Motor neuron (in vitro differentiated cells): ENCODE results near the gene CDC42BPB. TPM values are rescaled to one million over a fixed set of nuclear protein-coding genes. Genes with fewer than 3 reads are reported as not detected.

Experiments
- ATAC-seq, 8 experiments: fragments of 200-7000 bp; cut with Tn5 transposase; replicated peaks in 6 of 8; 2 replicates each; pipeline ENCODE4 v1.8.0; 2021; ENCODE audit warnings: mild to moderate bottlenecking in 8 of 8, moderate library complexity in 8 of 8
- H3K27ac ChIP-seq, 2 donors: fragments of 250-450 bp; sonication (Bioruptor Pico); 2 replicates each; pipeline ENCODE4 v1.9.0; 2021; ENCODE audit warnings: antibody characterized with exemption in 2 of 2, mild to moderate bottlenecking in 2 of 2, moderate library complexity in 1 of 2
- H3K4me1 ChIP-seq, 2 donors: fragments of 250-450 bp; sonication (Bioruptor Pico); replicated peaks in 1 of 2; 2 replicates each; pipeline ENCODE4 v1.6.1; 2021; ENCODE audit warnings: antibody characterized with exemption in 2 of 2, mild to moderate bottlenecking in 2 of 2, moderate library complexity in 1 of 2
- H3K4me3 ChIP-seq, 5 donors: fragments of 250-450 bp; sonication (Bioruptor Pico); 2 replicates each; pipeline ENCODE4 v1.9.0; 2021; ENCODE audit warnings: antibody characterized with exemption in 5 of 5, mild to moderate bottlenecking in 5 of 5, moderate library complexity in 4 of 5
- WGBS, 10 experiments: fragments of 450-650 bp; shearing (Covaris generic); methylation state at CpG; one replicate each; pipeline ENCODE4 v1.0.0; 2022; 5-methylcytosine and 5-hydroxymethylcytosine counted together
- in situ Hi-C, 9 experiments: fragments of 400-800 bp; cut with MboI; loops; one replicate each; pipeline ENCODE4 v1.15.0; 2021; ENCODE audit warnings: low sequenced_read_pairs in 9 of 9, low pct_unique_long_range_greater_than_20kb in 2 of 9; ENCODE audit not compliant: unreplicated experiment in 9 of 9
- total RNA-seq, 8 experiments: library from RNA; unstranded; fragments of 300-600 nt; gene quantifications; 2 replicates each; pipeline versions ENCODE4 v1.2.3 to v1.2.4, GENCODE V29; 2022

Gene CDC42BPB
- total RNA-seq, 8 experiments from 2014 or later, result 36.9 to 102 (median 56.4) TPM

DNA sequence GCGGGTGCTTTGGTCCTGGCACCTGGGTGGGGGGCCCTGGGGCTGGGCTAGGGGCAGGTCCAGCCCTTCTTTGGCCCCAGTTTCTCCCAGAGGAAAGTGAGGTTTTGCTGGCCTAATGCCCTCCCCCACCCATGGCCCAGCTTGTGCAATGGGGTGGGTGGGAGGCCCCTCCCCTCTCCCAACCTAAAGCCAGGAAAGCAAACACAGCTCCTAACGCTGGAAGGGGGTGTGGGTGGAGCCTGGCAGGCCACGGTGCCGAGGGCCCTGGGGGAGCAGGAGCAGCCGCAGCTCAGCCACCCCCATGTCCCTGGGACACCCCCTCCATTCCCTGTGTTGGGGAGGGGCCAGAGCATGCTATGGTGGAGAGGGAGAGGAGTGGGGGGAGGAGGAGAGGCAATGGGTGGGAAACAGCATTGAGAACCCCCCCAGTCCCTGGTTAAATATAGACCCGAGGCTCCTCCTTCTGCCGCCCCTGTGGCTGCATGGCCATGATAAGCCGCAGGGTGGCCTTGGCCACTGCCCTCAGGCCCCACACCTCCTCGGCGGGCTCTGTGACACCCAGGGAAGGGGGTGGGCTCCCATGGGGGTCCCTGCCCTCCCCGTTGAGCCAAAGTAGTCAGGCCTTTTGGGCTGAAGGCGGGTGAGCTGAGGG, 41.9 kb upstream of the CDC42BPB start:
- WGBS, 10 experiments, result no CpG with 5 or more reads among the region's 12 CpGs
- Histone ChIP-seq H3K4me1 (peaks cover 0 to 18% of the 10 kb centered on the region in 2 donors), H3K4me3 (no peak overlapping the region), H3K27ac (no peak overlapping the region)
- in situ Hi-C loops, result loop anchor here in 5 of 9 experiments (25.0 kb wide), 1 partner anchor 188 kb away; no protein-coding TSS in a partner anchor
- peak in 1 of 8 experiments; percentile 12 for ATAC-seq

DNA sequence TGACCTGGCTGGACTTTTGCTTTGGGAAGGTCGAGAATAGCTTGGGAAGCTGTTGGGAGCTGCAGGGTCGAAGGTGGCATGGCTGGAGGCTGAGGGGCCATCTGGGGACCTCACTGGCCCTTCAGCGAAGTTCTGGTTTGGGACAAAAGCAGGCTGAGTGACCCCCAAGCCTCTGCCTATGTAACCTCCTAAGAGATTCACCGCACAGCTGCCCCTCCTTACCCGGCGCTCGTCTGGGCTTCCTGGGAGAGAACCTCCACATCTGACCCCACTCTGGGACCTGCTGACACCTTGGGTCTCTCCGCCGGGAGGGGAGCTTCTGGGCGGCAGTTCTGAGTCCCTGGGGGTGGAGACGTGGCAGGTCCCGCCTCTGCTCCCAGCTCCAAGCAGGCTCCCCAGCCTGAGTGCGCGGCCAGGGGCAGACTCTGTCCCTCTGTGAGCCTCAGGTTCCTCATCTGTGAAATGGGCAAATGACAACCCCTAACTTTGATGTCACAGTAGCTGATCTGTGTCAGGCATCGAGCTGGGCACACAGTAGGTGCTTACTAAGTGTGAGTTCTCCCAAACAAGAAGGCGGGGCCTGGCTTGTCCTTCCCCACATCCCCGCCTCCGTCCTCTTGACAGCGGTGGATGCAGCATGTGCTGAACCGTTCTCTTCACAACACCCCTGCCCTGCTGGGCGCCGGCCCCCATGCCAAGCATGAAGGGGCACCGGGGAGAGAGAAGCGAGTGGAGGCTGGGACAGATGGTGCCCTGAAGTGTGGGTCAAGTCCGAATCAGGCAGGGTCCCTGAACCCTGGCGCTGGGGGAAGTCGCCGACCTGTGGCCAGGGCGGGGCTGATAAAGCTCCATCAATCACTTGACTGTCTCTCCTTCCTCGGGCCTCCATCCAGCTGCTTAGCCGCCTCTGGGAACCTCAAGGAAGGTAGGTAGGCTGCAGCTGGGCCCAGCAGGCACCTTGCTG, 40.9 kb upstream of the CDC42BPB start:
- no peak for ATAC-seq
- no peak overlapping the region for H3K4me3 ChIP-seq
- 64 to 80% (median 72%) methylated on average over 1 to 11 of the region's 31 CpGs; no CpG with 5 or more reads in 7 of the 10 experiments for WGBS, 10 experiments
- peaks cover 0 to 14% of the 10 kb centered on the region in 2 donors for H3K4me1 ChIP-seq
- in situ Hi-C loops, result loop anchor here in 5 of 9 experiments (25.0 kb wide), 1 partner anchor 189 kb away; no protein-coding TSS in a partner anchor
- no peak overlapping the region for H3K27ac ChIP-seq

DNA sequence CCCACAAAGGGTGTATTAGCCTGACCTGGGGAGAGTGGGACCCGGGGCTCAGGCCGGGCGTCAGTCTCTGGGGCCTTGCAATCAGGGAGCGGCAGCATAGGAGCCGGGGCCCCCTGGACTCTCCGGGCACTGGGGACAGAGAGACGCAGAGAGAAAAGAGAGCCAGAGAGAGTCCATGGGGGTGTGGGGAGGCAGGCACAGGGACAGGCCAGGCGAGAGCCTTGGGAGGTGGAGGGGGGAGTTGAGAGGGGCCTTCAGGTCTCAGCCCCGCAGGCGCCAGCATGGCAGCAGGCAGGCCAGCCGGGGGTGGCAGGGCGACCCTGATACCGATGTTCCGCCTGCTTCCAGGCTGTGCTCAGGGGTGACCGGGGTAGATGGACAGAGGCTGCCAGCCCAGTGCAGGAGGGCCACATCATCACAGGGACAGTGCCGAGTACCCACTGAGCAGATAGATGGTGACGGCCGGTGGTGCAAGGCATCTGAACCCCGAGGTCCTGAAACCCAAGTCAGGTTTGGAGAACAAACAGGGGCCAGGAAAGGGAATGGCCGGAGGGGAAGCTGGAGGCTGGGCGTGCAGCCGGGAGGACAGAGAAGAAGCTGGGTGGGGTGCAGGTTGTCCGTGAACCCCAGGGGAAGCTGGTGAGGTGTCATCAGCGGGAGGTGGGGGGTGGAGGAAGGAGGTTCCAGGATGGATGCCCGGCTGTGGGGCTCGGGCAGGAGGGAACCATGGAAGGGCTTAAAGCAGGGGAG, 40.1 kb upstream of the CDC42BPB start:
- Histone ChIP-seq H3K27ac (no peak overlapping the region), H3K4me1 (peaks cover 0 to 14% of the 10 kb centered on the region in 2 donors), H3K4me3 (no peak overlapping the region)
- ATAC-seq, result no peak
- in situ Hi-C loops, result loop anchor here in 5 of 9 experiments (25.0 kb wide), 1 partner anchor 190 kb away; no protein-coding TSS in a partner anchor
- 40 to 90% (median 84%) methylated on average over 2 to 8 of the region's 26 CpGs; no CpG with 5 or more reads in 7 of the 10 experiments for WGBS, 10 experiments

DNA sequence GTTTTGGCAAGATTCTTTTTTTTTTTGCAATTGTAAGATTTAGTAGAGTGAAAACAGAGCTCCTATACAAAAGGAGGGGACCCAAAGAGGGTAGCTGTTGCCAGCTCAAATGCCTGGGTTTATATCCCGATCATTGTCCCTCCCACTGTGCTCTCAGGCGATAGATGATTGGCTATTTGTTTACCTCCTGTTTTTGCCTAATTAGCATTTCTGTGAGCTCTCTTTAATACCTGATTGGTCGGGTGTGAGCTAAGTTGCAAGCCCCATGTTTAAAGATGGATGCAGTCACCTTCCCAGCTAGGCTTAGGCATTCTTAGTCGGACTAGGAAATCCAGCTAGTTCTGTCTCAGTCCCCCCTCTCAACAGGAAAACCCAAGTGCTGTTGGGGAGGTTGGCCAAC, 39.0 kb upstream of the CDC42BPB start:
- Histone ChIP-seq H3K4me3 (no peak overlapping the region), H3K4me1 (peaks cover 0 to 14% of the 10 kb centered on the region in 2 donors), H3K27ac (no peak overlapping the region)
- in situ Hi-C loops, result loop anchor here in 5 of 9 experiments (25.0 kb wide), 1 partner anchor 191 kb away; no protein-coding TSS in a partner anchor
- no peak for ATAC-seq
- 38 to 71% (median 51%) methylated on average over 1 to 4 of the region's 4 CpGs; no CpG with 5 or more reads in 2 of the 10 experiments for WGBS, 10 experiments

DNA sequence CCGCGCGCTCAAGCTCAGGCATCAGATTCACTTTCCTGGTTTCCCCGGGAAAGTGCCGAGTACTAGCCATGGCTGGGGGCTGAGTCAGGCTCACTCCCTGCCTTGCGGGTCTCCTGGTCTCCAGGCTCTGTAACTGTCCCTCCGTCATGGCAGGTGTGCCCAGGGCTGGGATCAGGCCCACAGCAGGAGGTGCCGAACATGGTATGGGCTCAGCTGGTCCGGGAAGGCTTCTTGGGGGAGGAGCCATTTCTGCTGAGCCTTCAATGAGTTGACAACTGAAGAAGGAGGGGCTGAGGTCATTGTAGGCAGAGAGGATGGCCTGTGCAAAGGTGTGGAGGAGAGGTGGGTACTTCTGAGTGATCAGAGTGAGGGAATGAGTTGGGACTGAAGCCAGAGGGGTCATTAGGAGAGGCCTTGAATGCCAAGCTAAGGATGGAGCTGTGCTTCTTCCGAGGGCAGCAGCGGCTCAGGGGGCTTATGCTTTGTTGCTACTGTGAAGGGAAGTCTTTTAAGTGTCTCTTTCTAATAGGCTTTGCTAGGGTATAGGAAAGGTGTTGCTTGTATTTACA, 37.9 kb upstream of the CDC42BPB start:
- Histone ChIP-seq H3K27ac (no peak overlapping the region), H3K4me1 (peaks cover 0 to 19% of the 10 kb centered on the region in 2 donors), H3K4me3 (no peak overlapping the region)
- in situ Hi-C loops, result loop anchor here in 5 of 9 experiments (25.0 kb wide), 1 partner anchor 192 kb away; no protein-coding TSS in a partner anchor
- ATAC-seq, result no peak
- 79 to 100% (median 95%) methylated on average over 1 to 9 of the region's 11 CpGs; no CpG with 5 or more reads in 4 of the 10 experiments for WGBS, 10 experiments

DNA sequence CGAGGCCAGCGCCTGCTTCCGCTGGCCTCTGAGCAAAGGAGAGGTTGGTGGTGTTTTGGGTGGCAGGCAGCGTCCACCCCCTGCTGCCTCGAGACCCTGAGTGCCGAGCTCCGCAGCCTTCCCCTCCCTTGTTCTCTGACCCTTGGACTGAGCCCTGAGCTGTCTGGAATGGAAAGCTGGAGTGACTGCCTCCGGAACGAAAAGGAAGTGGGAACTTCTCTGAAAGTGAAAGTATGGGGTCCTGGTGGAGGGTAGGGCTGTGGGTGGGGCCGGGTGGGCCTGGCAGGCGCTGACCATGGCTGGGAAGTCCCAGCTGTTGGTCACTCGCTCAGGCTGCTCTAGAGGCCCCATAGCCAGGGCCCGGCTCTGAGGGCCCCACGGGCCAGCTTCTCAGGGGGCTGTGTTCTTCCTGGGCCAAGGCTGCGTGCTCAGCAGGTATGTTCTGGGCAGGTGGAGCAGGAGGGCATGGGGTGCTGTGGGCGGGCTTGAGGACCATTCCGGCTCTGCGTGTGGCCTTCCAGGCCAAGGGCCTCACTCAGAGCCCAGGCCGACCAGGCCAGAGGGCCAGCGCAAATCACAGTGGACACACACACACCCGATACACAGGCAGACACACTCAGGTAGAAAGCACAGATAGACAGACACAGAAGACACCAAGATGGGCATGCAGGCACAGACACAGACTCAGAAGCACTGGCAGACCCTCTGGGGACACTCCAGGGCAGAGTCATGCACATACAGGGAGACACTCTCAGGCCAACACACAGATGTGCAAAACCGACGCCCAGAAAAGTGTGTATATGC, 37.3 kb upstream of the CDC42BPB start, which contains the start of gene EXOC3L4:
EXOC3L4 (plus strand) TSS at position 320 of the 804 bp plus-strand sequence. CDS start 5,495 bp downstream, outside the sequence.
- no peak for ATAC-seq
- 80 to 87% methylated on average over 1 to 6 of the region's 23 CpGs; no CpG with 5 or more reads in 8 of the 10 experiments for WGBS, 10 experiments

DNA sequence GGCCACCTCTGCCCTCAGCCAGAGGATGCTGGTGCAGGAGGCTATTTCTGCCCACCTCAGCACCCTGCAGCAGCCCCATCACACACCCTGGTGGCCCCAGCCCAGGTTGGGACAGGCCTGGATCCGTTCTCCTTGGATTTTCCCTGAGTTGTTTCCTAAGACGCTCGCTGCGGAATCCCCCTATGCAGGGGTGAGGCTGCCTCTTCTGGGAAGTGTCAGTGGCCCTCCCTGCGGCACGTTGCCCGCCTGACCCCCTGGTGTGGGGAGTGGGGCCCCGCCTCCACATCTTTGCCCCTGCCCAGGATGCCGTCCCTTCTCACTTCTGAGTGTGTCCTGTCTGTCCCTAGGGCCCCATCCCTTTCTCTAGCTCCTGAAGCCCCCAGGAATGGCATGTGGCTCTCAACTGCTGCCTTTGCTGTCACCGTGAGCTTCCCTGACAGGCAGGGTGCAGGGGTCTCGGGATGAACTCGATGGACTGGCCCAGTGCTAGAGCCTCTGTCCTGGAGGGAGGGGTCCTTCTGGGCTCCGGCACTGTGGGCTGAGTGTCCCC, 36.6 kb upstream of the CDC42BPB start:
- in situ Hi-C loops, result loop anchor here in 5 of 9 experiments (25.0 kb wide), 1 partner anchor 193 kb away; no protein-coding TSS in a partner anchor
- Histone ChIP-seq H3K4me1 (peaks cover 0 to 12% of the 10 kb centered on the region in 2 donors), H3K27ac (no peak overlapping the region), H3K4me3 (no peak overlapping the region)
- ATAC-seq, result peak in 5 of 8 experiments; percentile 7 to 27 (median 19)
- 20 to 83% (median 72%) methylated on average over 1 to 2 of the region's 13 CpGs; no CpG with 5 or more reads in 7 of the 10 experiments for WGBS, 10 experiments

More for the DNA sequence above, 37.3 kb upstream of the CDC42BPB start, which contains the start of gene EXOC3L4:
- Histone ChIP-seq H3K4me3 (no peak within 1 kb of the TSS), H3K4me1 (peaks cover 0 to 19% of the 10 kb centered on the region in 2 donors), H3K27ac (no peak within 1 kb of the TSS)
- in situ Hi-C loops, result loop anchor here in 5 of 9 experiments (25.0 kb wide), 1 partner anchor 193 kb away; no protein-coding TSS in a partner anchor

DNA sequence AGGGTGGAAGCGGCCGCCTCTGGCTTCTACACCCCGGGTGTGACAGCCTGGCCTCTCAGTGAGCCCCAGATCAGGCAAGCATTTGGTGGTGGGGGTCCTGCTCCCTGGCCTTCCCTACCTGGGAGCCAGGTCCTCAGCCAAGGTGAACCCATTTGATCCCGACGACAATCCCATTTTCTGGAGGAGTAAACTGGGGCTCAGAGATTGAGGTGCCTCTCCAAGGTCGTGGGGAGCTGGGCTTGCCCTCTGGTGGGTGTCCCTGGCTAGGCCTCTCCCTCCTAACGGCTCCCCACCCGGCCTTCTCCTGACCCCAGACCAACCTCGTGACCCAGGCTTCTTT, 34.5 kb upstream of the CDC42BPB start:
- ATAC-seq, result no peak
- no peak overlapping the region for H3K27ac ChIP-seq
- 30 to 80% (median 60%) methylated on average over 1 to 2 of the region's 9 CpGs; no CpG with 5 or more reads in 7 of the 10 experiments for WGBS, 10 experiments
- H3K4me3 ChIP-seq, result no peak overlapping the region
- H3K4me1 ChIP-seq, result peaks cover 8 to 19% of the 10 kb centered on the region in 2 donors
- in situ Hi-C loops, result loop anchor here in 5 of 9 experiments (25.0 kb wide), 1 partner anchor 195 kb away; no protein-coding TSS in a partner anchor

DNA sequence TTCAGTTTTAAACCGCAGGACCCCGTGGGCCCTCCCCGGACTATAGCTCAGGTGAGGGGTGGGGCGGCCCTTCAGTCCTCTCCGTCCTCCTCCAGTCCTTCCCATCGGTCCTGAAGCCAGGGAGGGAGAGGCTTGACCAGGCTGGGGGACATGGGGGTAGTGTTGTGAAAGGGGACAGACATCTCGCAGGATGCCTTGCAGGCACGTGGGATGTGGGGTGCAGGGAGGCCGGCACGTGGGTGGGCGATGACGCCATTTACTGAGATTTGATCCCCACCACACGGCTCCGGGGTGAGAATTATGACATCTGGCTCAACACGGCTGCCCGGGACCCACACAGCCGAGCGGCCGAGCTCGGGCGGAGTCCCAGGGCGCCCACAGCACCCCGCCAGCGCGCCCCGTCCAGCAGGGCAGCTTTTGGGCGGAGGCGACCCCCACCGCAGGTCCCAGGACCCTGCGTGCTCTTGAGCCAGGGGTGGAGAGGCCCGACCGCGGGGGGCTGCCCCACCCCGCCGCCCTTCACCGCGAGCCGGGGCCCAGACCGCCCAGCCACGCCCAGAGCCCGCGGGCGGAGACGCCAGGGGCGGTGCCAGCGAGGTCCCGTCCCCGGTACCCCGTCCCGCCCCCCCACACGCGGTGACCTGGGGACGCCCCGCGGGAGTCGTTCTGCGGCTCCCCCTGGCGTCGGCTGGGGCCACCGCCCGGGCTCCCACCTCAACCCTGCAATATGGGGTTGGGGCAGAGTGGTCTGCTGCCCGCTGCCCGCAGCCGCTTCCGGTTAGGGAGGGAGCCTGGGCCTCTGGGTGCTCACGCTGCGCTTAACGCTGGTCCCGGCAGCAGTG, 33.9 kb upstream of the CDC42BPB start:
- no peak overlapping the region for H3K4me3 ChIP-seq
- H3K4me1 ChIP-seq, result peaks cover 8 to 19% of the 10 kb centered on the region in 2 donors
- in situ Hi-C loops, result loop anchor here in 5 of 9 experiments (25.0 kb wide), 1 partner anchor 196 kb away; no protein-coding TSS in a partner anchor
- no CpG with 5 or more reads among the region's 69 CpGs for WGBS, 10 experiments
- no peak overlapping the region for H3K27ac ChIP-seq
- ATAC-seq, result peak in 7 of 8 experiments; percentile 38 to 88 (median 63)

DNA sequence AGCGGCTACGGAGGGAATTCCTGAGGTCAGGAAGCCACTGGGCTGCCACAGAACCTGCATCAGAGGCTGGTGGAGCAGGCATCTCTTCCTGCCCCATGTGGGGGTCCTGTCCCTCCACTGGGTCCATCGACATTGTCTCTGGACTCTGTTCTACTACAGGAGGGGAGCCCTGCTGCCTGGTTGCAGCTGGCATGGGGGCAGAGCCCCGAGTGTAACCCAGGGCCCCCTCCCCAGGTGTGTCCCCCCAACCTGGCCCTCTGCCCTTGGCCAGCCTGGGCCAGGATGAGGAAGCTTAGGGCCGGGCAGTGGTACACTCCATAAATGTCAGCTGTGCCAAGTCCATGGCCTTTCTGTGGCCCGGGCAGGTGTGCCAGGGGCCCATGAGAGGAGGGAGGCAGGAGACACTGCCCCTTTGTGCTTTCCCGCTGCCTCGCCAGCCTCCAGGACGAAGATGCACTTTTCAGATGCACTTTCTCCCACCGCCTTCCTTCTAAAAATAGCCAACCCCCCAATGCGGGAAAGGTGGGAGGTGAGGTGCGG, 33.2 kb upstream of the CDC42BPB start:
- WGBS, 10 experiments, result 90 to 95% methylated on average over 2 to 4 of the region's 12 CpGs; no CpG with 5 or more reads in 8 of the 10 experiments
- Histone ChIP-seq H3K4me3 (no peak overlapping the region), H3K27ac (no peak overlapping the region), H3K4me1 (peaks cover 8 to 19% of the 10 kb centered on the region in 2 donors)
- no peak for ATAC-seq
- in situ Hi-C loops, result loop anchor here in 5 of 9 experiments (25.0 kb wide), 1 partner anchor 197 kb away; no protein-coding TSS in a partner anchor
